Ureter (tissue), 1 donor: ENCODE results near the gene TAF15. TPM values are rescaled to one million over a fixed set of nuclear protein-coding genes. Genes with fewer than 3 reads are reported as not detected.

ENCODE experiments used
- DNase-seq: peaks from one replicate; pipeline ENCODE4 v3.0.0-alpha.2; 2020; ENCODE audit warnings: low spot score
- total RNA-seq: library from RNA; stranded (reverse); gene quantifications from one replicate; pipeline ENCODE4 v1.2.4, GENCODE V29; 2023
- donor health status: DM: yes; HTN: yes; CAD: no.

The TAF15 gene
- total RNA-seq, 1 donor from 2014 or later = 269 TPM

GRCh38 chr17:35817196-35817595 lies 7.9 kb downstream of the TAF15 start:
- no peak for DNase-seq

GRCh38 chr17:35819455-35819854 lies 10.2 kb downstream of the TAF15 start:
- DNase-seq = no peak

- no peak for DNase-seq
Measured at GRCh38 chr17:35821308-35821707, 12.0 kb downstream of the TAF15 start.

GRCh38 chr17:35825206-35825605 lies 15.9 kb downstream of the TAF15 start:
- no peak for DNase-seq

- DNase-seq = no peak
Measured at GRCh38 chr17:35841101-35841500, 31.8 kb downstream of the TAF15 start.

GRCh38 chr17:35841505-35841904 lies 32.2 kb downstream of the TAF15 start:
- DNase-seq = no peak

- no peak for DNase-seq
Measured at GRCh38 chr17:35842239-35842638, 33.0 kb downstream of the TAF15 start.

- DNase-seq = no peak
Measured at GRCh38 chr17:35843698-35844097, 34.4 kb downstream of the TAF15 start.

GRCh38 chr17:35844547-35844946 lies 35.3 kb downstream of the TAF15 start:
- DNase-seq = no peak

GRCh38 chr17:35846055-35846809 lies 36.9 kb downstream of the TAF15 start:
- DNase-seq = no peak

- no peak for DNase-seq
Measured at GRCh38 chr17:35847006-35847405, 37.7 kb downstream of the TAF15 start.

GRCh38 chr17:35847633-35848373 lies 38.5 kb downstream of the TAF15 start:
- no peak for DNase-seq

- peak; percentile 52 for DNase-seq
Measured at GRCh38 chr17:35849469-35850348, 40.4 kb downstream of the TAF15 start.

- no peak for DNase-seq
Measured at GRCh38 chr17:35855965-35856364, 46.7 kb downstream of the TAF15 start.

GRCh38 chr17:35856603-35857002 lies 47.3 kb downstream of the TAF15 start:
- DNase-seq = no peak

GRCh38 chr17:35864853-35865252 lies 55.6 kb downstream of the TAF15 start:
- no peak for DNase-seq

GRCh38 chr17:35865412-35866340 lies 56.4 kb downstream of the TAF15 start:
- no peak for DNase-seq

GRCh38 chr17:35866341-35866950 lies 57.2 kb downstream of the TAF15 start:
- no peak for DNase-seq

- no peak for DNase-seq
Measured at GRCh38 chr17:35867574-35867973, 58.3 kb downstream of the TAF15 start.

GRCh38 chr17:35868737-35869136 lies 59.5 kb downstream of the TAF15 start, which contains the start of gene HEATR9:
HEATR9 (minus strand) TSS chr17:35868891; CDS start chr17:35868742, 149 bp downstream.
- DNase-seq = no peak
